ENCODE measurements around the gene ANTXR1. TPM values are rescaled to one million over a fixed set of nuclear protein-coding genes. Genes with fewer than 3 reads are reported as not detected.

Gene ANTXR1
- polyA plus RNA-seq, 5 donors = 67.4 to 94.1 (median 86.4) TPM

GRCh38 chr2:69177785-69178636 lies 165.0 kb downstream of the ANTXR1 start:
- peak; percentile 77 to 88 for DNase-seq

GRCh38 chr2:69178756-69179155 lies 165.8 kb downstream of the ANTXR1 start:
- DNase-seq = no peak

- DNase-seq = no peak
These were observed 167.2 kb downstream of the ANTXR1 start for GRCh38 chr2:69180227-69180626.

- no peak for DNase-seq
These were observed 168.0 kb downstream of the ANTXR1 start for GRCh38 chr2:69180974-69181373.

- no peak for DNase-seq
These were observed 168.9 kb downstream of the ANTXR1 start for GRCh38 chr2:69181806-69182427.

- no peak for DNase-seq
These were observed 170.7 kb downstream of the ANTXR1 start for GRCh38 chr2:69183659-69184058.

GRCh38 chr2:69184224-69184623 lies 171.2 kb downstream of the ANTXR1 start:
- no peak for DNase-seq

- no peak for DNase-seq
These were observed 172.8 kb downstream of the ANTXR1 start for GRCh38 chr2:69185807-69186206.

GRCh38 chr2:69186614-69187013 lies 173.6 kb downstream of the ANTXR1 start:
- DNase-seq = no peak

- DNase-seq = no peak
These were observed 175.4 kb downstream of the ANTXR1 start for GRCh38 chr2:69188182-69188900.

- peak; percentile 43 to 61 for DNase-seq
These were observed 177.9 kb downstream of the ANTXR1 start for GRCh38 chr2:69190743-69191404.

- DNase-seq = no peak
These were observed 178.7 kb downstream of the ANTXR1 start for GRCh38 chr2:69191634-69192033.

- DNase-seq = no peak
These were observed 179.4 kb downstream of the ANTXR1 start for GRCh38 chr2:69192176-69192945.

- DNase-seq = no peak
These were observed 182.7 kb downstream of the ANTXR1 start for GRCh38 chr2:69195706-69196105.

GRCh38 chr2:69196327-69197117 lies 183.5 kb downstream of the ANTXR1 start:
- no peak for DNase-seq

GRCh38 chr2:69200107-69200520 lies 187.1 kb downstream of the ANTXR1 start:
- peak in 1 of 2 donors; percentile 37 for DNase-seq

GRCh38 chr2:69201259-69201658 lies 188.3 kb downstream of the ANTXR1 start:
- no peak for DNase-seq

GRCh38 chr2:69202327-69202726 lies 189.3 kb downstream of the ANTXR1 start:
- DNase-seq = no peak

- DNase-seq = no peak
These were observed 190.4 kb downstream of the ANTXR1 start for GRCh38 chr2:69203166-69203985.

Data from right lung (tissue), 5 donors.